OCI-LY1 (cell line): Measurements from ENCODE around the gene CSHL1.
A peak's percentile ranks its signal among the peaks of the same experiment; 100 is the strongest.

Experiments
- EZH2 ChIP-seq: fragments of 200-600 bp; sonication (generic), shearing (Covaris generic); IDR thresholded peaks from 2 replicates; pipeline ENCODE4 v1.8.0; 2017; ENCODE audit warnings: borderline replicate concordance, mixed run types, mild to moderate bottlenecking, antibody characterized with exemption, low read length, moderate library complexity, mixed read lengths
- TF ChIP-seq, protein P1 (sequence below): fragments of 200-600 bp; sonication (generic), shearing (Covaris generic); IDR thresholded peaks from 2 replicates; pipeline ENCODE4 v1.5.1; 2017; ENCODE audit warnings: mild to moderate bottlenecking, antibody characterized with exemption, low read length, moderate library complexity, mixed read lengths

DNA sequence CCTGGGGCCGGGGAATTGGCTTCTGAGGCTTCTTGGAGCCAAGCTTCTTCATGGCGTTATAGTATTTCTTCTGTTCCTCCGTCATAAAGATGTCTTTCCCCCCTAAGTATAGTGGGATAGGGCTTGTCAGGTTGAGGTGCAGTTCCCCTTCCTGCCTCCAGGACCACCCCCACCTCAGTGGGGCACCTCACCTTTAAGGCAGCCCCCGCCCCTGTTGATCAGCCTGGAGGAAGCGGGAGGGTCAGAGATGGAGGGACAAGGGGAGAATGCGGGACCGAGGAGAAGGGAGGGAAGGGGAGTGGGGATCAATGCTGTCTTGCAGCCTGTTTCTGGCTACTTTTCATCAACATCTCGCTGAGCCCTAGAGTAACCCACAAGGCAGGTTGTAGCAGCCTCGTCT lies 32.7 kb upstream of the CSHL1 start:
- TF ChIP-seq, protein P1, sequence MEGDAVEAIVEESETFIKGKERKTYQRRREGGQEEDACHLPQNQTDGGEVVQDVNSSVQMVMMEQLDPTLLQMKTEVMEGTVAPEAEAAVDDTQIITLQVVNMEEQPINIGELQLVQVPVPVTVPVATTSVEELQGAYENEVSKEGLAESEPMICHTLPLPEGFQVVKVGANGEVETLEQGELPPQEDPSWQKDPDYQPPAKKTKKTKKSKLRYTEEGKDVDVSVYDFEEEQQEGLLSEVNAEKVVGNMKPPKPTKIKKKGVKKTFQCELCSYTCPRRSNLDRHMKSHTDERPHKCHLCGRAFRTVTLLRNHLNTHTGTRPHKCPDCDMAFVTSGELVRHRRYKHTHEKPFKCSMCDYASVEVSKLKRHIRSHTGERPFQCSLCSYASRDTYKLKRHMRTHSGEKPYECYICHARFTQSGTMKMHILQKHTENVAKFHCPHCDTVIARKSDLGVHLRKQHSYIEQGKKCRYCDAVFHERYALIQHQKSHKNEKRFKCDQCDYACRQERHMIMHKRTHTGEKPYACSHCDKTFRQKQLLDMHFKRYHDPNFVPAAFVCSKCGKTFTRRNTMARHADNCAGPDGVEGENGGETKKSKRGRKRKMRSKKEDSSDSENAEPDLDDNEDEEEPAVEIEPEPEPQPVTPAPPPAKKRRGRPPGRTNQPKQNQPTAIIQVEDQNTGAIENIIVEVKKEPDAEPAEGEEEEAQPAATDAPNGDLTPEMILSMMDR = peak; percentile 41
- no peak for TF ChIP-seq EZH2
